ENCODE measurements around the gene MACROD1. TPM values are rescaled to one million over a fixed set of nuclear protein-coding genes. Genes with fewer than 3 reads are reported as not detected.

The MACROD1 gene
- total and polyA plus RNA-seq, 2 donors (not counting 3 experiments of a cell fraction or from before 2014, with no cell fraction given), result 11.0 to 16.2 TPM

DNA sequence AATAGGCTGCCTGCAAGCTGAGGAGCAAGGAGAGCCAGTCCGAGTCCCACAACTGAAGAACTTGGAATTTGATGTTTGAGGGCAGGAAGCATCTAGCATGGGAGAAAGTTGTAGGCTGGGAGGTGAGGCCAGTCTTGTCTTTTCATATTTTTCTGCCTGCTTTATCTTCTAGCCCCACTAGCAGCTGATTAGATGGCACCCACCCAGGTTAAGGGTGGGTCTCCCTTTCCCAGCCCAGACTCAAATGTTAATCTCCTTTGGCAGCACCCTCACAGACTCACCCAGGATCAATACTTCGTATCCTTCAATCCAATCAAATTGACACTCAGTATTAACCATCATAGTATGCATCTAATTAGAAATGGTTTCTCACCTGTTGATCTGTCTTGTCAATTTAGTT lies 196.5 kb downstream of the MACROD1 start:
- Histone ChIP-seq H4K20me1 (replicated peaks; ENCODE audit: control insufficient read depth, extremely low read depth, insufficient read depth, low read length) (no peaks in the 10 kb centered on the region), H2AFZ (ENCODE audit: low read depth, low read length) (no peak overlapping the region), H3K27me3 (ENCODE audit: control insufficient read depth in 2 of 2, insufficient read depth in 2 of 2, low read length in 2 of 2) (peaks cover 0 to 2% of the 10 kb centered on the region in 2 experiments), H3K79me2 (ENCODE audit: control insufficient read depth, insufficient read depth, low read length) (no peaks in the 10 kb centered on the region), H3K4me1 (ENCODE audit: control insufficient read depth, extremely low read depth, insufficient read depth, low read length) (no peaks in the 10 kb centered on the region), H3K9ac (replicated peaks; ENCODE audit: extremely low read depth, insufficient read depth, low read length) (no peak overlapping the region), H3K4me3 (replicated peaks in 1 of 3; ENCODE audit: insufficient read depth in 1 of 3, low read depth in 1 of 3, low read length in 3 of 3) (no peak overlapping the region), H3K36me3 (ENCODE audit: control insufficient read depth in 2 of 2, extremely low read depth in 1 of 2, insufficient read depth in 2 of 2, low read length in 2 of 2) (no peaks in the 10 kb centered on the region), H3K4me2 (ENCODE audit: insufficient read depth, low read length) (no peak overlapping the region), H3K9me1 (replicated peaks; ENCODE audit: control insufficient read depth, extremely low read depth, insufficient read depth, low read length) (no peaks in the 10 kb centered on the region), H3K27ac (ENCODE audit: insufficient read depth, low read depth, low read length) (no peak overlapping the region), H3K9me3 (replicated peaks; ENCODE audit: control insufficient read depth, insufficient read depth, low read length) (no peaks in the 10 kb centered on the region)
- ChIA-PET CTCF (interaction anchor here (1.1 kb wide), 1 partner anchor 24 kb away, joined by 4 read pairs; no protein-coding TSS in a partner anchor), POLR2A (no interaction called here)
- TF ChIP-seq, protein P1, sequence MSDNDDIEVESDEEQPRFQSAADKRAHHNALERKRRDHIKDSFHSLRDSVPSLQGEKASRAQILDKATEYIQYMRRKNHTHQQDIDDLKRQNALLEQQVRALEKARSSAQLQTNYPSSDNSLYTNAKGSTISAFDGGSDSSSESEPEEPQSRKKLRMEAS (IDR thresholded peaks at IDR 0.05; ENCODE audit: insufficient read depth, insufficient read length), result no peak
- TF ChIP-seq FOS (IDR thresholded peaks at IDR 0.05; ENCODE audit: borderline replicate concordance, insufficient read depth, low read length) (no peak), POLR2AphosphoS5 (IDR thresholded peaks at IDR 0.05; ENCODE audit: insufficient read depth, low read depth, low read length) (no peak), MYC (IDR thresholded peaks at IDR 0.05; ENCODE audit: low read depth, low read length) (no peak), POLR2A (IDR thresholded peaks at IDR 0.05; ENCODE audit: low read depth, low read length) (no peak), JUN (IDR thresholded peaks at IDR 0.05; ENCODE audit: borderline replicate concordance, insufficient read depth, insufficient read length, low read depth) (no peak), GATA2 (IDR thresholded peaks at IDR 0.05; ENCODE audit: insufficient read depth, insufficient read length, low read depth, low read length) (no peak), EZH2 (IDR thresholded peaks at IDR 0.05; ENCODE audit: borderline replicate concordance, low read depth, low read length, severe bottlenecking) (no peak)
- TF ChIP-seq, protein P2, sequence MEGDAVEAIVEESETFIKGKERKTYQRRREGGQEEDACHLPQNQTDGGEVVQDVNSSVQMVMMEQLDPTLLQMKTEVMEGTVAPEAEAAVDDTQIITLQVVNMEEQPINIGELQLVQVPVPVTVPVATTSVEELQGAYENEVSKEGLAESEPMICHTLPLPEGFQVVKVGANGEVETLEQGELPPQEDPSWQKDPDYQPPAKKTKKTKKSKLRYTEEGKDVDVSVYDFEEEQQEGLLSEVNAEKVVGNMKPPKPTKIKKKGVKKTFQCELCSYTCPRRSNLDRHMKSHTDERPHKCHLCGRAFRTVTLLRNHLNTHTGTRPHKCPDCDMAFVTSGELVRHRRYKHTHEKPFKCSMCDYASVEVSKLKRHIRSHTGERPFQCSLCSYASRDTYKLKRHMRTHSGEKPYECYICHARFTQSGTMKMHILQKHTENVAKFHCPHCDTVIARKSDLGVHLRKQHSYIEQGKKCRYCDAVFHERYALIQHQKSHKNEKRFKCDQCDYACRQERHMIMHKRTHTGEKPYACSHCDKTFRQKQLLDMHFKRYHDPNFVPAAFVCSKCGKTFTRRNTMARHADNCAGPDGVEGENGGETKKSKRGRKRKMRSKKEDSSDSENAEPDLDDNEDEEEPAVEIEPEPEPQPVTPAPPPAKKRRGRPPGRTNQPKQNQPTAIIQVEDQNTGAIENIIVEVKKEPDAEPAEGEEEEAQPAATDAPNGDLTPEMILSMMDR (IDR thresholded peaks at IDR 0.05; ENCODE audit: extremely low read depth in 1 of 2, insufficient read depth in 1 of 2, low read depth in 1 of 2, low read length in 2 of 2), result no peak
- dilution Hi-C loops (cut with MboI; ENCODE audit: extremely low pct_ligation_motif_present, low sequenced_read_pairs), result no loop called here
- no TSS peak for BruUV-seq (replicated peaks)
- FAIRE-seq, result no peak
- intact Hi-C loops (cut with micrococcal nuclease), result no loop called here
- no peak for DNase-seq (ENCODE audit: low read depth, low spot score)

All from endothelial cell of umbilical vein (primary cell).